ENCODE data around the gene HOXA3.

HOXA3 gene

GRCh38 chr7:27116031-27116961, 36.1 kb downstream of the HOXA3 start:
- intact Hi-C loops (cut with DNase I): no loop called here

GRCh38 chr7:27115221-27116026, 37.0 kb downstream of the HOXA3 start:
- intact Hi-C loops (cut with DNase I): no loop called here
- no peak for DNase-seq

More at GRCh38 chr7:27116031-27116961, 36.1 kb downstream of the HOXA3 start:
- no peak for DNase-seq

- no peak for DNase-seq
- intact Hi-C loops (cut with DNase I): no loop called here
Observed at GRCh38 chr7:27114881-27115220, 37.5 kb downstream of the HOXA3 start.

- intact Hi-C loops (cut with DNase I): no loop called here
- no peak for DNase-seq
Observed at GRCh38 chr7:27113991-27114769, 38.2 kb downstream of the HOXA3 start.

- intact Hi-C loops (cut with DNase I): no loop called here
- DNase-seq: no peak
Observed at GRCh38 chr7:27112955-27113949, 39.1 kb downstream of the HOXA3 start.

GRCh38 chr7:27112361-27112760, 40.0 kb downstream of the HOXA3 start:
- intact Hi-C loops (cut with DNase I): no loop called here
- no peak for DNase-seq

- DNase-seq: no peak
Observed at GRCh38 chr7:27111751-27112277, 40.6 kb downstream of the HOXA3 start.

GRCh38 chr7:27111042-27111750, 41.2 kb downstream of the HOXA3 start:
- DNase-seq: no peak
- intact Hi-C loops (cut with DNase I): no loop called here

More at GRCh38 chr7:27111751-27112277, 40.6 kb downstream of the HOXA3 start:
- intact Hi-C loops (cut with DNase I): no loop called here

GRCh38 chr7:27110186-27111031, 42.0 kb downstream of the HOXA3 start:
- intact Hi-C loops (cut with DNase I): no loop called here
- DNase-seq: no peak

- no peak for DNase-seq
- intact Hi-C loops (cut with DNase I): no loop called here
Observed at GRCh38 chr7:27109466-27110185, 42.8 kb downstream of the HOXA3 start.

GRCh38 chr7:27108390-27109127, 43.8 kb downstream of the HOXA3 start:
- intact Hi-C loops (cut with DNase I): no loop called here
- DNase-seq: no peak

GRCh38 chr7:27107391-27108381, 44.7 kb downstream of the HOXA3 start:
- intact Hi-C loops (cut with DNase I): no loop called here
- no peak for DNase-seq

GRCh38 chr7:27106901-27107240, 45.5 kb downstream of the HOXA3 start:
- intact Hi-C loops (cut with DNase I): no loop called here
- no peak for DNase-seq

Measured in head of caudate nucleus (tissue), 42 donors.